H9 (cell line): ENCODE data around the gene MEIS2. TPM values are rescaled to one million over a fixed set of nuclear protein-coding genes. Genes with fewer than 3 reads are reported as not detected.

Source experiments
- DNase-seq: peaks from one replicate; pipeline ENCODE4 v3.0.0-alpha.2; 2017
- H2AFZ ChIP-seq: one replicate; pipeline ENCODE4 v1.6.1; 2013; ENCODE audit warnings: mild to moderate bottlenecking, low read length, control low read depth, moderate library complexity
- H2AK5ac ChIP-seq: 2 replicates; pipeline ENCODE4 v1.6.1; 2013; ENCODE audit warnings: low read length, control low read depth, mixed read lengths; ENCODE audit not compliant: insufficient read length
- H2BK120ac ChIP-seq: one replicate; pipeline ENCODE4 v1.6.1; 2013; ENCODE audit warnings: low read depth, mild to moderate bottlenecking, low read length, control low read depth, inconsistent platforms; ENCODE audit not compliant: poor library complexity, severe bottlenecking
- H2BK12ac ChIP-seq: 2 replicates; pipeline ENCODE4 v1.6.1; 2013; ENCODE audit warnings: low read length, control low read depth, mixed read lengths, low read depth; ENCODE audit not compliant: insufficient read length
- H2BK15ac ChIP-seq: 2 replicates; pipeline ENCODE4 v1.6.1; 2013; ENCODE audit warnings: low read depth, low read length, control low read depth
- H2BK20ac ChIP-seq: one replicate; pipeline ENCODE4 v1.6.1; 2013; ENCODE audit warnings: low read depth, mild to moderate bottlenecking, low read length, control low read depth, inconsistent platforms; ENCODE audit not compliant: poor library complexity, severe bottlenecking
- H2BK5ac ChIP-seq: 2 replicates; pipeline ENCODE4 v1.6.1; 2013; ENCODE audit warnings: low read length, control low read depth, mixed read lengths; ENCODE audit not compliant: insufficient read length
- H3K14ac ChIP-seq: 2 replicates; pipeline ENCODE4 v1.6.1; 2013; ENCODE audit warnings: low read length, control low read depth; ENCODE audit not compliant: insufficient read depth
- H3K18ac ChIP-seq: 2 replicates; pipeline ENCODE4 v1.6.1; 2013; ENCODE audit warnings: low read depth, mild to moderate bottlenecking, mixed read lengths, low read length, control low read depth; ENCODE audit not compliant: insufficient read length
- H3K23ac ChIP-seq: 2 replicates; pipeline ENCODE4 v1.6.1; 2013; ENCODE audit warnings: low read length, control low read depth, mixed read lengths, low read depth; ENCODE audit not compliant: insufficient read length
- H3K23me2 ChIP-seq: 2 replicates; pipeline ENCODE4 v1.6.1; 2013; ENCODE audit warnings: low read depth, mild to moderate bottlenecking, mixed read lengths, low read length, control low read depth; ENCODE audit not compliant: insufficient read length, poor library complexity, severe bottlenecking
- H3K27ac ChIP-seq: 2 replicates; pipeline ENCODE4 v1.5.1; 2013; ENCODE audit warnings: low read length, control low read depth, mixed read lengths, low read depth; ENCODE audit not compliant: insufficient read length
- H3K27me3 ChIP-seq: 2 replicates; pipeline ENCODE4 v1.6.1; 2013; ENCODE audit warnings: low read length, control low read depth, inconsistent platforms; ENCODE audit not compliant: insufficient read depth
- H3K4ac ChIP-seq: 2 replicates; pipeline ENCODE4 v1.6.1; 2013; ENCODE audit warnings: low read depth, mild to moderate bottlenecking, control low read depth, inconsistent platforms, low read length, moderate library complexity
- H3K4me1 ChIP-seq: 2 replicates; pipeline ENCODE4 v1.6.1; 2013; ENCODE audit warnings: low read length, control low read depth, inconsistent platforms; ENCODE audit not compliant: insufficient read depth
- H3K4me2 ChIP-seq: 2 replicates; pipeline ENCODE4 v1.6.1; 2013; ENCODE audit warnings: low read length, control low read depth, mixed read lengths; ENCODE audit not compliant: insufficient read length, insufficient read depth
- H3K56ac ChIP-seq: 2 replicates; pipeline ENCODE4 v1.6.1; 2013; ENCODE audit warnings: low read depth, mild to moderate bottlenecking, mixed read lengths, low read length, control low read depth; ENCODE audit not compliant: insufficient read length
- H3K79me1 ChIP-seq: 2 replicates; pipeline ENCODE4 v1.6.1; 2013; ENCODE audit warnings: low read depth, mild to moderate bottlenecking, moderate library complexity, low read length, control low read depth, inconsistent platforms; ENCODE audit not compliant: insufficient read depth, poor library complexity, severe bottlenecking
- H3K79me2 ChIP-seq: 2 replicates; pipeline ENCODE4 v1.6.1; 2013; ENCODE audit warnings: low read length, control low read depth, inconsistent platforms; ENCODE audit not compliant: insufficient read depth
- H3K9ac ChIP-seq: 2 replicates; pipeline ENCODE4 v1.6.1; 2013; ENCODE audit warnings: low read length, control low read depth, mixed read lengths; ENCODE audit not compliant: insufficient read length; ENCODE audit errors: extremely low read depth
- H3K9me3 ChIP-seq: one replicate; pipeline ENCODE4 v1.6.1; 2013; ENCODE audit warnings: low read depth, low read length, inconsistent platforms; ENCODE audit not compliant: control insufficient read depth
- H3T11ph ChIP-seq: one replicate; pipeline ENCODE4 v1.6.1; 2013; ENCODE audit warnings: mild to moderate bottlenecking, low read length, control low read depth, inconsistent platforms
- H4K20me1 ChIP-seq: one replicate; pipeline ENCODE4 v1.6.1; 2013; ENCODE audit not compliant: control insufficient read depth, insufficient read length, insufficient read depth
- H4K5ac ChIP-seq: 2 replicates; pipeline ENCODE4 v1.6.1; 2013; ENCODE audit warnings: low read depth, mild to moderate bottlenecking, mixed read lengths, low read length, control low read depth; ENCODE audit not compliant: insufficient read length
- H4K8ac ChIP-seq: replicated peaks from 2 replicates; pipeline ENCODE4 v1.6.1; 2013; ENCODE audit warnings: low read length, control low read depth, mixed read lengths, low read depth; ENCODE audit not compliant: insufficient read length
- H4K91ac ChIP-seq: 2 replicates; pipeline ENCODE4 v1.6.1; 2013; ENCODE audit warnings: low read depth, mild to moderate bottlenecking, moderate library complexity, mixed read lengths, low read length, control low read depth; ENCODE audit not compliant: insufficient read length
- H3K27ac Mint-ChIP-seq, 3 experiments: 2 replicates in 2 of 3; 3 replicates in 1 of 3; pipeline ENCODE4 v1.8.0; 2020 to 2021; ENCODE audit warnings: mixed read lengths in 3 of 3, mild to moderate bottlenecking in 1 of 3, moderate library complexity in 1 of 3
- H3K27me3 Mint-ChIP-seq: 2 replicates; pipeline ENCODE4 v1.8.0; 2021; ENCODE audit warnings: low read depth, mild to moderate bottlenecking, moderate library complexity, mixed read lengths
- H3K36me3 Mint-ChIP-seq, 3 experiments: 2 replicates in 2 of 3; 3 replicates in 1 of 3; pipeline ENCODE4 v1.8.0; 2020 to 2021; ENCODE audit warnings: low read depth in 3 of 3, mixed read lengths in 3 of 3; ENCODE audit not compliant: insufficient read depth in 1 of 3
- H3K4me1 Mint-ChIP-seq, 2 experiments: 2 replicates each; pipeline ENCODE4 v1.8.0; 2020; ENCODE audit warnings: mixed read lengths in 2 of 2
- H3K4me3 Mint-ChIP-seq, 2 experiments: 2 replicates in 1 of 2; 3 replicates in 1 of 2; pipeline ENCODE4 v1.8.0; 2020 to 2021; ENCODE audit warnings: mild to moderate bottlenecking in 2 of 2, mixed read lengths in 2 of 2, moderate library complexity in 1 of 2
- H3K9me3 Mint-ChIP-seq, 2 experiments: 2 replicates in 1 of 2; 3 replicates in 1 of 2; pipeline ENCODE4 v1.8.0; 2020; ENCODE audit warnings: mild to moderate bottlenecking in 2 of 2, mixed read lengths in 2 of 2, moderate library complexity in 1 of 2
- WGBS: extraction: QIAGEN DNeasy Blood & Tissue Kit; methylation state at CpG from one replicate; pipeline ENCODE4 v1.1.7; 2013; ENCODE audit warnings: missing lambda C conversion rate, low lambda C conversion rate, mixed read lengths; ENCODE audit not compliant: insufficient read length; ENCODE audit errors: extremely low coverage; 5-methylcytosine and 5-hydroxymethylcytosine counted together
- total RNA-seq: library from RNA; stranded (reverse); gene quantifications from 2 replicates; pipeline ENCODE4 v1.2.1, GENCODE V29; 2021
- TF ChIP-seq, protein P1 (sequence below): fragments of 200-600 bp; sonication (generic); conservative IDR thresholded peaks from 3 replicates; pipeline ENCODE4 v1.8.0; 2021; ENCODE audit warnings: antibody characterized with exemption, mild to moderate bottlenecking

The MEIS2 gene
- total RNA-seq, 1 experiment from 2014 or later = 0.35 TPM

DNA sequence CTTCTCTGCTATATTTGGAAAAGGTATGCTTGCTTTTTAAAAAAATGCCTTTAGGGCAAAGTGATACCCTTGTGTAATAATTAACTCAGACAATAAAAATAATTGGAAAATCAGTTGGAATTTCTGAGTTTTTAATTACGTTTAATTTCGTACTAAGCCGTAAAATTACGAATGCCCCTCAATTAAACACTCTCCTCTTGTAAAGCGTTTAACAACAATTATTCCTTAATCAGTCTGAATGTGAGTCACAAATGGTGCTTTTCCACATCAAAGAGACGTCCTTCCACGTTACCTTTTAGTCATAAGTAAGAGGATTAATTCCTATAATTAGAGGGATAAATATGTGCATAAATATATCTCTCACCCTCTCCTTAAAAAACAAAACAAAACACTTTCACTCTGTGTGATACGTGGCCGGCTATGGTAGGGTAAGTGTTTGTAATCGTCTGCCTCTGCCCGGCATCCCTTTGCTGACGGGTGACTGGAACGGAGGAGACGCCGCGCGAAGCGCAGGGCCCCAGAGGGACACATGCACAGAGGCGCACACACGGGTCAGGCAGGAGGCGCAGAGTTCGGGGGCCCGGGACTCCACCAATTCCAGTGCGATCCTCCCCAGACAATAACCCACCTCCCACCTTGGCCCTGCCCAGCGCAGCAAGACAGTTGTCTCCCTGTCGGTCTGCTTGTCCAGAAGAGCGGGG lies 9.7 kb upstream of the MEIS2 start:
- peaks cover 22% of the 10 kb centered on the region for H3K23me2 ChIP-seq
- H3K4me1 ChIP-seq = peaks cover 4% of the 10 kb centered on the region
- TF ChIP-seq, protein P1, sequence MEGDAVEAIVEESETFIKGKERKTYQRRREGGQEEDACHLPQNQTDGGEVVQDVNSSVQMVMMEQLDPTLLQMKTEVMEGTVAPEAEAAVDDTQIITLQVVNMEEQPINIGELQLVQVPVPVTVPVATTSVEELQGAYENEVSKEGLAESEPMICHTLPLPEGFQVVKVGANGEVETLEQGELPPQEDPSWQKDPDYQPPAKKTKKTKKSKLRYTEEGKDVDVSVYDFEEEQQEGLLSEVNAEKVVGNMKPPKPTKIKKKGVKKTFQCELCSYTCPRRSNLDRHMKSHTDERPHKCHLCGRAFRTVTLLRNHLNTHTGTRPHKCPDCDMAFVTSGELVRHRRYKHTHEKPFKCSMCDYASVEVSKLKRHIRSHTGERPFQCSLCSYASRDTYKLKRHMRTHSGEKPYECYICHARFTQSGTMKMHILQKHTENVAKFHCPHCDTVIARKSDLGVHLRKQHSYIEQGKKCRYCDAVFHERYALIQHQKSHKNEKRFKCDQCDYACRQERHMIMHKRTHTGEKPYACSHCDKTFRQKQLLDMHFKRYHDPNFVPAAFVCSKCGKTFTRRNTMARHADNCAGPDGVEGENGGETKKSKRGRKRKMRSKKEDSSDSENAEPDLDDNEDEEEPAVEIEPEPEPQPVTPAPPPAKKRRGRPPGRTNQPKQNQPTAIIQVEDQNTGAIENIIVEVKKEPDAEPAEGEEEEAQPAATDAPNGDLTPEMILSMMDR = no peak
- no peak overlapping the region for H2BK5ac ChIP-seq
- no peaks in the 10 kb centered on the region for H3K79me2 ChIP-seq
- peak overlapping the region; percentile 61 to 89 for H3K4me3 Mint-ChIP-seq
- peaks cover 53 to 73% of the 10 kb centered on the region in 2 experiments for H3K4me1 Mint-ChIP-seq
- peak overlapping the region; percentile 83 for H3K4me2 ChIP-seq
- no peak overlapping the region for H2AK5ac ChIP-seq
- H4K20me1 ChIP-seq = peaks cover 2% of the 10 kb centered on the region
- H3K4ac ChIP-seq = no peak overlapping the region
- no peak overlapping the region for H2BK15ac ChIP-seq
- H3K56ac ChIP-seq = no peak overlapping the region
- no peak overlapping the region for H3K27ac ChIP-seq
- WGBS = no CpG with 5 or more reads among the region's 27 CpGs
- H3K27ac Mint-ChIP-seq = no peak overlapping the region
- no peak overlapping the region for H2BK120ac ChIP-seq
- H2BK12ac ChIP-seq = no peak overlapping the region
- no peak overlapping the region for H2BK20ac ChIP-seq
- no peak overlapping the region for H3K9ac ChIP-seq
- H3K27me3 Mint-ChIP-seq = peaks cover 99% of the 10 kb centered on the region
- H4K8ac ChIP-seq = no peak overlapping the region
- no peak overlapping the region for H3K23ac ChIP-seq
- no peaks in the 10 kb centered on the region for H3K9me3 ChIP-seq
- no peak overlapping the region for H2AFZ ChIP-seq
- H4K91ac ChIP-seq = no peak overlapping the region
- H3K27me3 ChIP-seq = peaks cover 60% of the 10 kb centered on the region; the same call in 1 of the 2 replicates
- H3K9me3 Mint-ChIP-seq = peaks cover 0 to 3% of the 10 kb centered on the region in 2 experiments; a peak in 3 of 5 replicates
- H3K79me1 ChIP-seq = no peaks in the 10 kb centered on the region
- H3K14ac ChIP-seq = no peak overlapping the region
- no peak overlapping the region for H3T11ph ChIP-seq
- no peak overlapping the region for H3K18ac ChIP-seq
- no peaks in the 10 kb centered on the region; a peak in 1 of 7 replicates for H3K36me3 Mint-ChIP-seq
- DNase-seq = peak; percentile 67
- no peak overlapping the region for H4K5ac ChIP-seq
